ENCODE data around the gene RBFOX2.

The RBFOX2 gene

DNA sequence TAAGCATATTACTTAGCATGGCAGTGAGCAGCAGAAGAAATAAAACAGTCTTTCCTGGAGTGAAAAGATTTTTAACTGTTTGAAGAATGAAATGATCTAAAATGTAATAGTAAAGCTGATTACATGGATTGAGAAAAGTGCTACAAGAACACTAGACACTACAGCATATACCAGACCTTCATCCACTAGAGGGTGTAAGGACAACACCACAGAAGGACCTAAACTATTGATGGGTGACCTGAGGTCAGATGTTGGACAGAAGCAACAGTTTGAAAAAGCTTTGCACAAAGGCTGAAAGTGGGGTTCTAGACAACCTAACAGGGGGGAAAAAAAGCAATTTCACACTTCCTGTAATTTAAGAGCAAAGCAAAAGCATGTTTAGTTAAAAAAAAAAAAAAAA lies 97.7 kb downstream of the RBFOX2 start:
- no peak for DNase-seq (ENCODE audit: low spot score)

DNA sequence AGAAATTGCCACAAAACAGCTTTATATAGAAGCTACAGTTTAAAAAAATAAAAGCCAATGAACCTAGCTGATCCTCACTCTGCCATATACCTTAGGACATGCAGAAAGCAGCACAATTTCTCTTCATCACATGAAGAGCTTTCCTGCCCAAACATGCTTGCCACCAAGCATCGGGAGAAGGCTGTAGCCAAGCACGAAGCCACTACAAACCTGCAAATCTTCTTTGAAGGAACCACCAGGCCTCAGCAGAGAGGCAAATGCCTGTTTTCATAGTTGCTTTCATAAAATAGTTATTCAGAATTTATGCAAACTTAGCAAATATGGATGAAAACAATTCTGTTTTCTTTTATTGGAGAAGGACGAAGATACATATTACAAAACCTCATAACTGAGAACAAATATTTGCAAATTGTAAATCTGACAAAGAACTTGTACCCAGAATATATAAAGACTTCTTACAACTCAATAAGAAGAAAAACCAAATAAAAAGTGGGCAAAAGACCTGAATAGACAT lies 100.3 kb downstream of the RBFOX2 start:
- no peak for DNase-seq (ENCODE audit: low spot score)

- DNase-seq (ENCODE audit: low spot score) = no peak
Observed at GRCh38 chr22:35923026-35923425, 105.6 kb downstream of the RBFOX2 start.

- no peak for DNase-seq (ENCODE audit: low spot score)
Observed at GRCh38 chr22:35921777-35922176, 106.8 kb downstream of the RBFOX2 start.

DNA sequence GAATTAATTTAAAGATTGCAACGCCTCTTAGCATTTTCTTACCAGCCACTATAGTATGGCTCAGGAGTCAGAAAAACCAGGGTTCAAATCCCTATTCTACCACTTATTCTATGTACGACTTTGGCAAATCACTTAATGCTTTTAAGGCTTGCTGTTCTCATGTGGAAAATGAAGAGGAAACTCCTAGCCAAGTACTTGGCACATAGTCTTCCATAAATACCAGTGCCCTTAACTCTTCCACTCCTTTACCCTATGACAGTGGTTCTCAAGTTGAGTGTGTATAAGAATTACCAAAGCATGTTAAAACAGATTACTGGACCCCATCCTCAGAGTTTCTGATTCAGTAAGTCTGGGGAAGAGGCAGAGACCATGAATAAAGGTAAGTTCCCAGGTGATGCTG lies 107.6 kb downstream of the RBFOX2 start:
- DNase-seq (ENCODE audit: low spot score) = no peak

GRCh38 chr22:35919002-35919542 lies 109.6 kb downstream of the RBFOX2 start:
- no peak for DNase-seq (ENCODE audit: low spot score)

GRCh38 chr22:35918456-35918855 lies 110.2 kb downstream of the RBFOX2 start:
- DNase-seq (ENCODE audit: low spot score) = no peak

GRCh38 chr22:35917651-35918050 lies 111.0 kb downstream of the RBFOX2 start:
- no peak for DNase-seq (ENCODE audit: low spot score)

DNA sequence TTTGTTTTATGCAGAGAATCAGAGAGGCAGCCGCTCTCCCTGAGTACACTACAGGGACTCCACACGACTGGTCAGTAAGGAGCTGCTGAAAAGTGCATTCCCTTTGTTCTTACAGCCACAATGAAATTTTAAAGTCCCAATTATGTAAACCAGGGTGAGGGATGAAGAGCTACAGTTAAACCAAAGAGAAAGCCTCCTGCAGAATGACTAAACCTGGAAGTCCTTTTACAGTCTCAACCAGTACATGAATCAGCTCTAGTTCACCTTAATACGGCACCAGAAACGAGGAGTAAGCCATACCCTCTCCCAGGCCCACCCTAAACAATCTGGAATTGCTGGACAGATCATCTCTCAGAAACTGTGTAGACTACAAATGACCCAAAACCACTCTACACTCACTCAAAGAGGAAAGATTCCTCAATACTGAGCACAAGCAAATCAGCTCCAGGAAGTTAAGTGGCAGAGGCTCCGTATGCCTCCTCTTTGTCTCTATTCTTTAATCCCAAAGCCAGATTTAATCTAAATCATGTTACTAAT lies 113.1 kb downstream of the RBFOX2 start:
- DNase-seq (ENCODE audit: low spot score) = no peak

DNA sequence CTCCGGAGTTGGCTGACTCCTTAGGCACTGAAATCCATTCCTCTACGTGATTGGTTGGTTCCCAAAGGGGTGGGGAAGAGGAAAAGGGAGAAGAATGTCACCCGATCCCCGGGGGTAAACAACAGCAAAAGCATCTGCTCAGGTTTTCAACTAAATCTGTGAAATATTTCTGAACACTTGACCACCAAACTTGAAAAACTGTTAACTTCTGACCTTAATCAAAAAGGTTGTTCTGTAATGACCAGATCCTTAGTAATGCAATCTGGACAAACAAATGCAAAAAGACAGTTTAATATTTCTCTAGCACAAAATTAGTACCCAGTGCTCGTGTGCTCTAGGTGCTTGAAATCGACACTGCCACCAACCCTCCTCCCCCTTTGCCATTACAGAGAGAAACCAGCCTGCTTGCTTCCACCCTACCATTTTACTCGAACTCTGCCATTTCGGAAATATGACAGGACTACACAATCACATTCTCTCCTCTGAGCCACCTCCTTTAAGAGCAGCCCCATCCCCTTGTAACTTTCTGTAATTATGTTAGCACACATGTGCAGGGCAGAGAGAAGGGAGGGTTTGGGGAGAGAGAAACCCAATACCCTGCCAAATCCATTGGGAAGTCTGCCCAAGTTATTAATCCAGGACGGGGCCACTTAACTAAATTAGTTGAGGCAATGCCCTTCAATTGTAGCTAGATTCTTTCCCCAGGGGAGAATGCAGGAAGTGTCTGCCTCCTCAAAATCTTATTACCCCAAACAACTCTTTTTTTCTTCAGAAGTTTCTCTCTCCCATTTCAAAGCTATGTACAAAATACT lies 113.8 kb downstream of the RBFOX2 start:
- no peak for DNase-seq (ENCODE audit: low spot score)

- DNase-seq (ENCODE audit: low spot score) = no peak
Observed at GRCh38 chr22:35914357-35914664, 114.3 kb downstream of the RBFOX2 start.

DNA sequence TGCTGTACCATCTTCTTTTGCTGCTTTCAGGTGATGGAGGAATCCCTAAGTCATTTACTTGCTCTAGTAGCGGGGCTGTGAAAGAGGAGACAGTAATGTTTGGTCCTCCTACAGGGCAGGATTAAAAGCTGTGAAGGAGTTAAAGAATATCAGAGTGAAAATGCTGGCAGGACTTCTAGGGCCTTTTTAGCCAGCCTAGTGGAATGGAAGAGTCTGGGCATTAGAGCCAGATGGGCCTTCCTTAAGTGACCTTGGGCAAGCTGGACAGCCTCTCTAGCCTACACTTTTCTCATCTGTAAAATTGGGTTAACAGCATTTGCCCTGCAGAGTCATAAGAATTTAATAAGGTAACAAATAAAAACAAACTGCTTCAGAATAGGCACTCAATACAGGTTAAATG lies 114.7 kb downstream of the RBFOX2 start:
- no peak for DNase-seq (ENCODE audit: low spot score)

DNA sequence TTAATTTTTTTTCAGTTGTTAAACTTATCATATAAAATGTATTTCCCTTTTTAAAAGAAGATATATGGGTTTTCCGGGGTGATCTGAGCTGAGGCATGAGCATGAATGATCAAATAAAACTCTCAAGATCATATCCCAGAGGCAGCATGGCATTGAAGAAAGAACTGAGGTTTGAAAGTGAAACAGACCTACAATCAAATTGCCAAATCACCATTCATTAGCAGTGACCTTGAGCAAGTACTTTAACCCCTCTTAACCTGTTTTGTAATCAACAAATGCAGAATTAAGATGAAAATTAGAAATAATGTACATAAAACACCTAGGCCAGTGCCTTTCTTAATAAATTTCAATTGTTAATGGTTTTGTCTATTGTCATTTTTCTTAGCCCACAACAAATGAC lies 116.0 kb downstream of the RBFOX2 start:
- no peak for DNase-seq (ENCODE audit: low spot score)

GRCh38 chr22:35911877-35912276 lies 116.7 kb downstream of the RBFOX2 start:
- DNase-seq (ENCODE audit: low spot score) = no peak

DNA sequence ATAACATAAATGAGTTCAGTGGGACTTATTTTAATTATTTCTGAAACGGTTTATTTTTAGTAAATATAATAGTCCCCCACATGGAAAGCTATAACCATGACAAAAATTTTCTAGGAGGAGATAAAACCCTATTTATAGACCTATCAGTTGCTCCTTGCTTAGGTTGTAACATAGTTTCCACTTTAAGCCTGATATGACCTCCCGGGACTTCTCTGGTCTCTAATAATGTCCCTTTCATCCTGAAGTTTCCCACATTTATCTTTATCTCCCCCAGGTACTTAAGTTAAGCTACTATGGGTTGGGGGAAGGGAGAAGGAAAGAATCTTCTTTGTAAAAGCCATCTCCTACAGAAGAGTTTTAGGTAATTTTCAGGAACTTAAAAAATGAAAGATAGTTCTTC lies 117.7 kb downstream of the RBFOX2 start:
- DNase-seq (ENCODE audit: low spot score) = no peak

- no peak for DNase-seq (ENCODE audit: low spot score)
Observed at GRCh38 chr22:35910003-35910769, 118.4 kb downstream of the RBFOX2 start.

GRCh38 chr22:35905894-35906293 lies 122.7 kb downstream of the RBFOX2 start:
- DNase-seq (ENCODE audit: low spot score) = no peak

DNA sequence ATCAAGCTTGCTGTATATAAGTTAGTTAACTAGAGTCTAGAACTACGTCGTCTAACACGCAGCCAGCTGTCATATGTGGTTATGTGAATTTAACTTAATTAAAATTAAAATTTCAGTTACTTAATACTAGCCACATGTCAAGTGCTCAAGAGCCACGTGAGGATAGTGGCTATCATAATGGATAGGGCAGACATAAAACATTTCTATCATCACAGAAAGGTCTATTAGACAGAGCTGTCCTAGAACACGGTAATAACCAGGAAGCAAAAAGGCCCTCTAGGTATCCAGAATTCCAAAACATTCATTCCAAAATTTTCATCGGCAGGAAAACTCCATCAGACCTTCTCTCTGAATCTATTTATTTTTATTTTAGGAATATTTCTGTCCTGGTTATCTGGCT lies 123.9 kb downstream of the RBFOX2 start:
- no peak for DNase-seq (ENCODE audit: low spot score)

GRCh38 chr22:35904336-35904692 lies 124.3 kb downstream of the RBFOX2 start:
- no peak for DNase-seq (ENCODE audit: low spot score)

- DNase-seq (ENCODE audit: low spot score) = no peak
Observed at GRCh38 chr22:35903571-35904335, 124.9 kb downstream of the RBFOX2 start.

DNA sequence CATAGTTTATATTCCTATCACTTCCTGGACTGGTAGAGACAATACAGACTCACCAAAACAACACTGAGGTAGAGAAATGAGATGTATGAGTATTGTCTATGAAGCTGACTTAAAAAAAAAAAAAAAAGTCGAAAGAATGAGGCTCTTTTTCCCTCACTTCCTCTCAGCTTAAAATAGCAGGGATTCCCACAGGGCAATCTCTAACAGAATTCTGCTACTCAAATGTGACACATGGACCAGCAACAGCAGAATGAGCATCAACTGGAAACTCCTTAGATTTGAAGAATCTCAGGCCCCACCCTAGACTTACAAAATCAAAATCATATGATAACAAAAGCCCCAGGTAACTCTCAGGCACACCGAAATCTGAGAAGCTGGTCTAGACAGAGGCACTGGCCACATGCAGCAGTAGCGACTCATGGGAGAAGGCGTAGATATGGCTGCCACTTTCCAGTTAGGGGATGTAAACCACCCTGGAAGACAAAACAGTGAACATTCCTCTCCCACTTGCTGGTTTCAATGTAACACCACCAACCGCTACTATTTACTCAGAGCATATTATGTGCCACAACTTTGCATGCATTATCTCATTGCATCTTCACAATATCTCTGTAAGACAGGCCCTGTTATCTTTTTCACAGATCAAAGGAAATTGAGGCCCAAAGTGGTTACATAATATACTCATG lies 128.0 kb downstream of the RBFOX2 start:
- no peak for DNase-seq (ENCODE audit: low spot score)

DNA sequence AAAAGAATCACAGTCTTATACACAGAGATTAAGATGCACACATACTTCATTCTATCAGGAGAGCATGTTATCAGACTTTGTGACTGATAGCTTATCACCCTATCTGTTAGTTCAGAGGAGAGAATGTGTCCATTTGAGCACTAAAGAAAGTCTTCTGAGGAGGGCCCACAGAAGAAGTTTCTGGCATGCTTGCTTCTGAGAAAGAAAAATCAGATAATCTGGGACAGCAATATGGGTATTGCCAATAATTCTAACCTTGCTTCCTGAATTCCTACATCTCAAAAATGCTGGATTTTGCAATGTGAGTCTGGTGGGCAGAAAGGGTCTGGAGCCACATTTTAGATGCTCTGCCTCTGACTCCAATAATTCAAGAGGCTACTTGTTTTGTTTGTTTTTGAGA lies 128.9 kb downstream of the RBFOX2 start:
- no peak for DNase-seq (ENCODE audit: low spot score)
